Activated CD8-positive, alpha-beta T cell treated with anti-CD3 and anti-CD28 coated beads for 36 hours (primary cell): ENCODE data around the gene GJC1. TPM values are rescaled to one million over a fixed set of nuclear protein-coding genes. Genes with fewer than 3 reads are reported as not detected.

Source experiments
- ATAC-seq: fragments of 200-7000 bp; cut with Tn5 transposase; one replicate; pipeline ENCODE4 v1.10.0; 2021; ENCODE audit warnings: mild to moderate bottlenecking, moderate library complexity
- CTCF ChIA-PET: fragments of 350-600 bp; sonication (Branson Sonifier 250); formaldehyde crosslinking; loops from one replicate; lab custom pipeline; 2021; ENCODE audit warnings: antibody characterized with exemption; lab: Charles Lee
- POLR2A ChIA-PET: fragments of 350-600 bp; sonication (Branson Sonifier 250); formaldehyde crosslinking; loops from one replicate; lab custom pipeline; 2021; ENCODE audit warnings: antibody characterized with exemption; lab: Charles Lee
- DNase-seq: peaks from one replicate; pipeline ENCODE4 v3.0.0-alpha.2; 2020
- H3K27ac Mint-ChIP-seq: one replicate; pipeline ENCODE4 v1.8.0; 2021; ENCODE audit warnings: mild to moderate bottlenecking, mixed read lengths
- H3K27me3 Mint-ChIP-seq: one replicate; pipeline ENCODE4 v1.8.0; 2021; ENCODE audit warnings: mixed read lengths
- H3K36me3 Mint-ChIP-seq: one replicate; pipeline ENCODE4 v1.8.0; 2021; ENCODE audit warnings: low read depth, mixed read lengths
- H3K4me1 Mint-ChIP-seq: one replicate; pipeline ENCODE4 v1.8.0; 2021; ENCODE audit warnings: low read depth, mixed read lengths
- H3K4me3 Mint-ChIP-seq: one replicate; pipeline ENCODE4 v1.8.0; 2021; ENCODE audit warnings: mild to moderate bottlenecking, moderate library complexity, mixed read lengths
- H3K9me3 Mint-ChIP-seq: one replicate; pipeline ENCODE4 v1.8.0; 2021; ENCODE audit warnings: mixed read lengths
- intact Hi-C: fragments of 100-400 bp; cut with micrococcal nuclease; formaldehyde crosslinking; loops from one replicate; pipeline ENCODE4 v1.10.0; 2022
- total RNA-seq, 2 experiments: library from RNA; stranded (reverse); gene quantifications; one replicate each; pipeline ENCODE4 v1.2.3, GENCODE V29; 2021
- TF ChIP-seq, protein P1 (sequence below): fragments of 200-600 bp; IDR thresholded peaks from one replicate; pipeline ENCODE4 v1.8.0; 2022; ENCODE audit warnings: antibody characterized with exemption, mild to moderate bottlenecking

Gene GJC1
- total RNA-seq, 2 experiments from 2014 or later: 5.6 TPM

DNA sequence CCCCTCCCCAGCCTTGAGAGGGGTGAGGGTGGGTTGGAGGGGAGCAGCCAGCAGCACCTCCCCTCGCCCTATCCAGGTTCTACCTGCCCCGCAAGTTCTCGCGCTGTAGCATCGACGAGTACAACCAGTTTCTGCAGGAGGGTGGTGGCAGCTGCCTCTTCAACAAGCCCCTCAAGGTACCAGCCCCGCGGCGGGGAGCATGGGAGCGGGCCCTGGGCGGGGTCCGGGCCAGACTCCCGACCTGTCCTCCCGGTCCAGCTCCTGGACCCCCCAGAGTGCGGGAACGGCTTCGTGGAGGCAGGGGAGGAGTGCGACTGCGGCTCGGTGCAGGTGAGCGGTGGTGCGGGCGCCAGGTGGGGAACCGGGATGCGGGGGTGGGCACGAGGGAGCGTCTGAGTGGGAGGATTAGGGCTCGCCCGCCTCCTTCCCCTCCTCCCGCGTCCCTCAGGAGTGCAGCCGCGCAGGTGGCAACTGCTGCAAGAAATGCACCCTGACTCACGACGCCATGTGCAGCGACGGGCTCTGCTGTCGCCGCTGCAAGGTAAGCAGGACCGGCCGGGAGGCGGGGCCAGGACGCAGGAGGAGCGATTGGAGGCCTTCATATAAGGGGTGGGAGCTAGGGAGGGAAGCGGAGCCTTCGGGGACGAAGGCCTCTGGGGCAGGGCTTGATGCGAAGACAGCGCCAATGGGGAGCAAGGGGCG lies 54.8 kb downstream of the GJC1 start:
- ChIA-PET POLR2A (interaction anchor here (1.2 to 1.9 kb wide), 4 partner anchors 16 to 124 kb away, joined by 3 to 7 read pairs (median 4); partner anchors contain the start of gene EFTUD2), CTCF (interaction anchor here (0.6 to 13.0 kb wide), 23 partner anchors 11 to 275 kb away, joined by 3 to 205 read pairs (median 4); partner anchors contain the start of gene HIGD1B)
- ATAC-seq: peak; percentile 97
- DNase-seq: peak; percentile 99
- Mint-ChIP-seq H3K27me3 (peaks cover 6% of the 10 kb centered on the region), H3K9me3 (no peaks in the 10 kb centered on the region), H3K27ac (no peak overlapping the region), H3K4me1 (peaks cover 5% of the 10 kb centered on the region), H3K36me3 (no peaks in the 10 kb centered on the region), H3K4me3 (peak overlapping the region; percentile 79)
- intact Hi-C loops: loop anchor here (2.0 kb wide), 1 partner anchor 92 kb away; no protein-coding TSS in a partner anchor
- TF ChIP-seq, protein P1, sequence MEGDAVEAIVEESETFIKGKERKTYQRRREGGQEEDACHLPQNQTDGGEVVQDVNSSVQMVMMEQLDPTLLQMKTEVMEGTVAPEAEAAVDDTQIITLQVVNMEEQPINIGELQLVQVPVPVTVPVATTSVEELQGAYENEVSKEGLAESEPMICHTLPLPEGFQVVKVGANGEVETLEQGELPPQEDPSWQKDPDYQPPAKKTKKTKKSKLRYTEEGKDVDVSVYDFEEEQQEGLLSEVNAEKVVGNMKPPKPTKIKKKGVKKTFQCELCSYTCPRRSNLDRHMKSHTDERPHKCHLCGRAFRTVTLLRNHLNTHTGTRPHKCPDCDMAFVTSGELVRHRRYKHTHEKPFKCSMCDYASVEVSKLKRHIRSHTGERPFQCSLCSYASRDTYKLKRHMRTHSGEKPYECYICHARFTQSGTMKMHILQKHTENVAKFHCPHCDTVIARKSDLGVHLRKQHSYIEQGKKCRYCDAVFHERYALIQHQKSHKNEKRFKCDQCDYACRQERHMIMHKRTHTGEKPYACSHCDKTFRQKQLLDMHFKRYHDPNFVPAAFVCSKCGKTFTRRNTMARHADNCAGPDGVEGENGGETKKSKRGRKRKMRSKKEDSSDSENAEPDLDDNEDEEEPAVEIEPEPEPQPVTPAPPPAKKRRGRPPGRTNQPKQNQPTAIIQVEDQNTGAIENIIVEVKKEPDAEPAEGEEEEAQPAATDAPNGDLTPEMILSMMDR: peak; percentile 60

DNA sequence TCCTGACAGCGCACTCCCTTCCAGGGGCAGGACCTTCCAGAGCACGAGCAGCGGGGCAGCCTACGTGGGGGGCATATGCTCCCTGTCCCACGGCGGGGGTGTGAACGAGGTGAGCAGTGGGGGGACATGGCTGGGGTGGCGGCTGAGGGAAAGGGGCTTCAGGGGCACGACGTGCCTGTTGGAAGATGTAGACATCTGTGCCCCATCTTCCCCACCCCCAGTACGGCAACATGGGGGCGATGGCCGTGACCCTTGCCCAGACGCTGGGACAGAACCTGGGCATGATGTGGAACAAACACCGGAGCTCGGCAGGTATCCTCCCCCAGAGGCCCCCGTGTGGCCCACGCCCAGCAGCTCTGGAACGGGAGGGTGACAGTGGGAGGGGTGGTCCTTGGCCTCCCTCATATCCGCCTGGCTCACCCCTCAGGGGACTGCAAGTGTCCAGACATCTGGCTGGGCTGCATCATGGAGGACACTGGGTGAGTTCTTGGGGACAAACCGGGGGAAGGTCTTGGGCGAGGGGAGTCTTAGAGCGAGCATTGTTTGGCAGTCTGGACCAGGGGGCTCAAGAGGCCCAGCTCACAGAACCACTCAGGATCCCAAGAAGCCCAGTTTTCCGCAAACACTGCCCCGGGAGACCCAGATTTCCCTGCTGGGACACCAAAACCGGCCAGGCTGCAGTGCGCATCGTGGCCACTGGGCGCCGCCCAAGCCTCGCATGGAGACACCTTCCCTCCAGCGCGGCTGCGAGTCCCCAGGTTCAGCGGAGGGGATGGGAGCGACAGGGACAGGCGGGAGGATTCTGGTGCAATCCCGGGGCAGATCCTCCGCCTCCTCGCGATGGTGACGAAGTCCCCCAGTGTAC lies 55.6 kb downstream of the GJC1 start:
- ChIA-PET CTCF (interaction anchor here (0.9 to 13.0 kb wide), 18 partner anchors 11 to 248 kb away, joined by 3 to 205 read pairs (median 4); partner anchors contain the start of gene HIGD1B), POLR2A (interaction anchor here (1.0 to 1.9 kb wide), 4 partner anchors 11 to 125 kb away, joined by 3 to 7 read pairs (median 3); partner anchors contain the start of gene EFTUD2)
- Mint-ChIP-seq H3K4me3 (peak overlapping the region; percentile 79), H3K27me3 (peaks cover 5% of the 10 kb centered on the region), H3K4me1 (peaks cover 5% of the 10 kb centered on the region), H3K9me3 (no peaks in the 10 kb centered on the region), H3K36me3 (no peaks in the 10 kb centered on the region), H3K27ac (no peak overlapping the region)
- DNase-seq (peak; percentile 94), ATAC-seq (peak; percentile 41)
- TF ChIP-seq, protein P1: peak; percentile 99
- intact Hi-C loops: loop anchor here (2.0 kb wide), 1 partner anchor 92 kb away; no protein-coding TSS in a partner anchor

- ChIA-PET POLR2A (interaction anchor here (1.3 kb wide), 1 partner anchor 126 kb away, joined by 4 read pairs; no protein-coding TSS in a partner anchor), CTCF (interaction anchor here (3.7 to 13.0 kb wide), 2 partner anchors 93 to 106 kb away, joined by 35 to 205 read pairs; no protein-coding TSS in a partner anchor)
- ATAC-seq: no peak
- TF ChIP-seq, protein P1: no peak
- H3K4me3 Mint-ChIP-seq: no peak overlapping the region
- H3K36me3 Mint-ChIP-seq: no peaks in the 10 kb centered on the region
- intact Hi-C loops: no loop called here
- peaks cover 5% of the 10 kb centered on the region for H3K27me3 Mint-ChIP-seq
- peaks cover 5% of the 10 kb centered on the region for H3K4me1 Mint-ChIP-seq
- H3K9me3 Mint-ChIP-seq: no peaks in the 10 kb centered on the region
- no peak for DNase-seq
- H3K27ac Mint-ChIP-seq: no peak overlapping the region
Observed at GRCh38 chr17:44773140-44773539, 56.9 kb downstream of the GJC1 start.

DNA sequence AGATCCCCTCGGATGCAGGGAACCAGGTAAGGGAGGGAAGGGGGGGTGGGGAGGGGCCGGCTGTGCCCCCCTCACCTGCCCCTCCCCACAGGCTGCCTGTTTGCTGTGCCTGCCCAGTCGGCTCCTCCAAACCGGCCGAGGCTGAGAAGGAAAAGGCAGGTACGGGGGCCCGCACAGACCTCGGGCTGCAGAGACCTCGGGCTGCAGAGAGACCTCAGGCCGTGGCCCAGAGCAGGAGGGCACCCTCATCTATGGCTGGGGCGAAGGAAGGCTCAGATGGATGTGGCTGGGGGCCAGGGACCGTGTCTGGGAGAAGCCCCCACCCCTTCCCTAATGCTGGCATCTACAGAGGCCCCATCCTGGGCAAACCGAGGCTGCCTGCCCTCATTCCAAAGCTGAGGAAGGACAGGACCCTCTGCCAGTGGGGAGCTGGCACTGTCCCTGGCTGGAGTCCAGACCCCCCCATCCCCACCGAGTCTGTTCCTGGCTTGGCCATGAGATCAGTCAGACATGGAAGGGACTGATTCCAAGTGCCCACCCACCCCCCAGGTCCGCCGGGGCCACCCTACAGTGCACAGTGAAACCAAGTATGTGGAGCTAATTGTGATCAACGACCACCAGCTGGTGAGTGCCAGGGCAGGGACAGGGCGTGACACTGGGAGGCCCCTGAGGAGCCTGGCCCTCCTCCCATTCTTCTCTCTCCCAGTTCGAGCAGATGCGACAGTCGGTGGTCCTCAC lies 57.6 kb downstream of the GJC1 start:
- DNase-seq (no peak), ATAC-seq (no peak)
- ChIA-PET POLR2A (interaction anchor here (0.9 to 1.3 kb wide), 2 partner anchors 19 to 126 kb away, joined by 3 to 4 read pairs; no protein-coding TSS in a partner anchor), CTCF (interaction anchor here (3.7 to 13.0 kb wide), 2 partner anchors 94 to 107 kb away, joined by 35 to 205 read pairs; no protein-coding TSS in a partner anchor)
- intact Hi-C loops: no loop called here
- no peak overlapping the region for H3K4me3 Mint-ChIP-seq
- peaks cover 11% of the 10 kb centered on the region for H3K27me3 Mint-ChIP-seq
- no peak overlapping the region for H3K27ac Mint-ChIP-seq
- H3K9me3 Mint-ChIP-seq: no peaks in the 10 kb centered on the region
- TF ChIP-seq, protein P1: no peak
- H3K36me3 Mint-ChIP-seq: no peaks in the 10 kb centered on the region
- H3K4me1 Mint-ChIP-seq: peaks cover 5% of the 10 kb centered on the region
